ENCODE measurements around the gene EFCAB5. TPM values are rescaled to one million over a fixed set of nuclear protein-coding genes. Genes with fewer than 3 reads are reported as not detected.
"Not testable (repeated sequence)": the region's sequence is repeated elsewhere in the genome, so short reads cannot be mapped to it uniquely, and the experiment has no call there.

The EFCAB5 gene
- total and polyA plus RNA-seq, 2 of the 13 experiments (the other 11 are each of a cell fraction or from before 2014, with no cell fraction given) = 0.15 TPM; not detected in 1

- no peak for TF ChIP-seq ZNF512B (CRISPR knock-in tag; IDR thresholded peaks at IDR 0.05; ENCODE audit: borderline replicate concordance)
- no peak for TF ChIP-seq ZNF121 (CRISPR knock-in tag; IDR thresholded peaks at IDR 0.05)
- TF ChIP-seq ETV5 (CRISPR knock-in tag; IDR thresholded peaks at IDR 0.05; ENCODE audit: borderline replicate concordance) = no peak
- TF ChIP-seq AHR (CRISPR knock-in tag; IDR thresholded peaks at IDR 0.05) = no peak
- TF ChIP-seq NR2F6 (IDR thresholded peaks at IDR 0.05) = no peak
- TF ChIP-seq NR2F6 (CRISPR knock-in tag; IDR thresholded peaks at IDR 0.05) = no peak
- no peak for TF ChIP-seq ATRX (CRISPR knock-in tag; IDR thresholded peaks at IDR 0.05; ENCODE audit: borderline replicate concordance)
- TF ChIP-seq, protein P1, sequence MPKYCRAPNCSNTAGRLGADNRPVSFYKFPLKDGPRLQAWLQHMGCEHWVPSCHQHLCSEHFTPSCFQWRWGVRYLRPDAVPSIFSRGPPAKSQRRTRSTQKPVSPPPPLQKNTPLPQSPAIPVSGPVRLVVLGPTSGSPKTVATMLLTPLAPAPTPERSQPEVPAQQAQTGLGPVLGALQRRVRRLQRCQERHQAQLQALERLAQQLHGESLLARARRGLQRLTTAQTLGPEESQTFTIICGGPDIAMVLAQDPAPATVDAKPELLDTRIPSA (CRISPR knock-in tag; IDR thresholded peaks at IDR 0.05; ENCODE audit: borderline replicate concordance) = no peak
- no peak for TF ChIP-seq ZNF33A (CRISPR knock-in tag; IDR thresholded peaks at IDR 0.05; ENCODE audit: borderline replicate concordance)
- no peak for TF ChIP-seq ZNF788 (CRISPR knock-in tag; IDR thresholded peaks at IDR 0.05; ENCODE audit: borderline replicate concordance)
These were observed 145.5 kb downstream of the EFCAB5 start (continued) for GRCh38 chr17:30086896-30087295.

- CTCF ChIA-PET (ENCODE audit: low intra/inter-chr PET ratio, low total read pairs); H3K4me3 ChIP-seq (replicated peaks in 1 of 3; ENCODE audit: insufficient read depth in 1 of 3, low read depth in 2 of 3, low read length in 3 of 3); intact Hi-C loops (cut with micrococcal nuclease; ENCODE audit: unreplicated experiment); H4K20me1 ChIP-seq (ENCODE audit: insufficient read depth, low read length); BruUV-seq (replicated peaks); in situ Hi-C loops (cut with HindIII; ENCODE audit: extremely low pct_ligation_motif_present, low pct_unique_long_range_greater_than_20kb); POLR2A ChIA-PET; H3K4me2 ChIP-seq (ENCODE audit: low read depth, low read length); FAIRE-seq; H3K27ac ChIP-seq (ENCODE audit: extremely low read length, insufficient read depth, low read length); H3K9ac ChIP-seq (ENCODE audit: insufficient read depth, low read depth, low read length); DNase-seq (ENCODE audit: low spot score); H2AFZ ChIP-seq (ENCODE audit: low read length); H3K9me3 ChIP-seq (ENCODE audit: low read length); H3K4me1 ChIP-seq (ENCODE audit: insufficient read depth, low read length); H3K36me3 ChIP-seq (replicated peaks in 1 of 2; ENCODE audit: control insufficient read depth in 1 of 2, insufficient read depth in 2 of 2, low read length in 2 of 2); ATAC-seq; H3K79me2 ChIP-seq (ENCODE audit: insufficient read depth, low read length): not testable (repeated sequence)
- peaks cover 1 to 38% of the 10 kb centered on the region in 2 experiments; a peak in 3 of 5 replicates for H3K27me3 ChIP-seq (ENCODE audit: control insufficient read depth in 1 of 2, insufficient read depth in 2 of 2, low read length in 2 of 2)
- WGBS (ENCODE audit: low lambda C conversion rate) = 24% methylated on average over 3 of the region's 3 CpGs
These were observed 146.0 kb downstream of the EFCAB5 start for GRCh38 chr17:30087431-30087830.
